Measurements from ENCODE around the gene AKT1S1.

Gene AKT1S1

DNA sequence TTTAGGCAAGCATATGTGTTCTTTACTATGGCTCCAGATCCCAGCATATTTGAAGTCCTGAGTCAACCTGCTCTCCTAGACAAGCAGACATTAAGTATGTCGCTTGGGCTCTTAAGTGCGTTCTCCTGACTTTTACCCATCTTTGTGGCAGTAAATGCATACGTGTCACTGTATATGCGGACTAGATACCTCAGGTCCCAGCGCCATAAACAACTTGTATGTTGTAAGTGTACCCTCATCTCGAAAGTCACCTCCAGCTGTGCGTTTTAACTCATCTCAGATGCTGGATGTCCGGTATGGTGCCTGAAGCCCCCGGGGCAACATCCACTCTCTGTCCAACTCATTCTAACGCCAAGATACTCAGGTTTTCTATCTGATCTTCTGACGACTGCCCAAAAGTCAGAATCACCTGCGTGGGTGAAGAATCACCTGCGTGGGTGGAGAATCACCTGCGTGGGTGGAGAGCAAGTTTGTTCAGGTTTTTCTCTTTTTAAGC, 24.5 kb downstream of the AKT1S1 start:
- TF ChIP-seq CTCF (IDR thresholded peaks at IDR 0.05), result no peak
- H3K79me2 ChIP-seq, result peaks cover 10% of the 10 kb centered on the region
- no peak overlapping the region for H3K9ac ChIP-seq
- peaks cover 4% of the 10 kb centered on the region for H3K4me1 ChIP-seq
- peak overlapping the region; percentile 80 for H3K4me2 ChIP-seq (ENCODE audit: low read length)
- H3K9me3 ChIP-seq (ENCODE audit: control insufficient read depth, low read length), result no peaks in the 10 kb centered on the region
- peak overlapping the region; percentile 61 for H3K4me3 ChIP-seq (ENCODE audit: low read depth, low read length)
- H3K36me3 ChIP-seq (ENCODE audit: control insufficient read depth, insufficient read depth, low read length), result no peaks in the 10 kb centered on the region
- no peak overlapping the region for H3K27ac ChIP-seq
- no peaks in the 10 kb centered on the region for H3K27me3 ChIP-seq (ENCODE audit: control insufficient read depth, insufficient read depth, low read length)
- H2AFZ ChIP-seq, result no peak overlapping the region

DNA sequence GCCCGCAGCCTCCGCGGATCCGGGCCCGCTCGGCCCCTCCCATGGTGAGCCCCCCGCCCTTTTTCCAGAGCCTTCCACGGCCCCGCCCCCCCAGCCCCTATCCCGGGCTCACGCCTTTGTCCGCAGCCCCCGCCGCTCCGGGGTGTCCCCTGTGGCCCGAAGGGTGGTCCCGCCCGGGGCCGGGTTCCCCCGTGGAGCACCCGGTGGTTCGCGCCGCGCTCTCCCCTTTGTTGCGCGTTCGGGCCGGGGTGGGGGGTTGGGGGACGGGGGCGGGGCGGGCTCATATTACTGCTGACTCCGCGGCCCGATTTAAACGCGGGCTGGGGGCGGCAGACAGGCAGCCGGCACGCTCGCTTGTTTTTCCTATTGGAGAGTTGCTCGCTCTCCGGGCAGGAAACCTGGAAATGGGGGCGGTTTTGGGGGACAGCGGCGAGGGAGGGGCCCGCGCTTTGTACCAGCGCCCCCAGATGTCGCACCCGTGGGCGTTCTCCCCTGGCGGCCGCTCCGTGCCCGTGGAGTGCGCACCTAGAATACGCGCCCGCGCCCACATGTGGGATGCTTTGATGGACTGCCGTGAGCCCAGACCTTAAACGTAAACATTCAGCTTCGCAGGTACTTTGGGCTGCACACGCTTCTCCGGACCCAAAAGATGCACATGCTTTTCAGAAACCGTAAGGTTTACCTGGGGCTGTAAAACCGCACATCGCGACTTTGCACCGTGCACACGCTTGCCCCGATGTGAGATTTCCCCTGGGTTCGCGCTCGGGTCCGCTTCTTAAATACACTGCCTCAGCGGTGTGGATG, 25.5 kb downstream of the AKT1S1 start:
- no peak overlapping the region for H2AFZ ChIP-seq
- no peak overlapping the region for H3K9ac ChIP-seq
- H3K79me2 ChIP-seq, result peaks cover 10% of the 10 kb centered on the region
- TF ChIP-seq CTCF (IDR thresholded peaks at IDR 0.05), result no peak
- H3K4me3 ChIP-seq (ENCODE audit: low read depth, low read length), result peak overlapping the region; percentile 61
- no peaks in the 10 kb centered on the region for H3K9me3 ChIP-seq (ENCODE audit: control insufficient read depth, low read length)
- H3K4me1 ChIP-seq, result peaks cover 4% of the 10 kb centered on the region
- H3K27me3 ChIP-seq (ENCODE audit: control insufficient read depth, insufficient read depth, low read length), result no peaks in the 10 kb centered on the region
- no peaks in the 10 kb centered on the region for H3K36me3 ChIP-seq (ENCODE audit: control insufficient read depth, insufficient read depth, low read length)
- peak overlapping the region; percentile 25 for H3K27ac ChIP-seq
- H3K4me2 ChIP-seq (ENCODE audit: low read length), result peak overlapping the region; percentile 80

- no peak for TF ChIP-seq CTCF (IDR thresholded peaks at IDR 0.05)
- Histone ChIP-seq H3K4me1 (peaks cover 4% of the 10 kb centered on the region), H3K27me3 (ENCODE audit: control insufficient read depth, insufficient read depth, low read length) (no peaks in the 10 kb centered on the region)
These were observed 26.4 kb downstream of the AKT1S1 start, which contains the start of gene PTOV1 for GRCh38 chr19:49850487-49851342. TSS of gene PTOV1 (plus strand) at chr19:49851159.

DNA sequence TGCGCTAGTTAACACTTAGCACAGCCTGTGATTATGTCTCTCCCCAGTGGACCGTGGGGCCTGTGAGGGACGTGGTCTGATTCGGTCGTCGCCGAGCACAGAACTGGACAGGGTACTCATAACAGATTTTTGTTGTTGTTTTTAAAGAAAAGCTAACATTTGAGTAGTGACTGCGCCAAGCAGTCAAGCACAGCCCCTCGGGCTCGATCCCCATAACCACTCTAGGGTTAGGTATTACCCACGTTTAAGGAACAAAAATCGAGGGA, 27.0 kb downstream of the AKT1S1 start:
- Histone ChIP-seq H3K4me1 (peaks cover 4% of the 10 kb centered on the region), H3K9ac (no peak overlapping the region), H2AFZ (peak overlapping the region; percentile 95), H3K79me2 (peaks cover 10% of the 10 kb centered on the region), H3K36me3 (ENCODE audit: control insufficient read depth, insufficient read depth, low read length) (no peaks in the 10 kb centered on the region), H3K27ac (peak overlapping the region; percentile 96), H3K9me3 (ENCODE audit: control insufficient read depth, low read length) (no peaks in the 10 kb centered on the region), H3K4me3 (ENCODE audit: low read depth, low read length) (peak overlapping the region; percentile 99), H3K27me3 (ENCODE audit: control insufficient read depth, insufficient read depth, low read length) (no peaks in the 10 kb centered on the region), H3K4me2 (ENCODE audit: low read length) (peak overlapping the region; percentile 82)
- TF ChIP-seq CTCF (IDR thresholded peaks at IDR 0.05), result no peak

More at GRCh38 chr19:49850487-49851342, 26.4 kb downstream of the AKT1S1 start, which contains the start of gene PTOV1:
- Histone ChIP-seq H3K79me2 (peaks cover 10% of the 10 kb centered on the region), H2AFZ (peak within 1 kb of the TSS; percentile 95), H3K9me3 (ENCODE audit: control insufficient read depth, low read length) (no peaks in the 10 kb centered on the region), H3K27ac (peak within 1 kb of the TSS; percentile 96), H3K36me3 (ENCODE audit: control insufficient read depth, insufficient read depth, low read length) (no peaks in the 10 kb centered on the region), H3K4me2 (ENCODE audit: low read length) (peak within 1 kb of the TSS; percentile 82), H3K4me3 (ENCODE audit: low read depth, low read length) (peak within 1 kb of the TSS; percentile 99), H3K9ac (peak within 1 kb of the TSS; percentile 85)
